GM12892 (cell line): ENCODE results near the gene YJEFN3.

Experiments used
- POLR2A ChIP-seq: IDR thresholded peaks from 2 replicates; pipeline ENCODE4 v1.6.1; 2011; ENCODE audit warnings: low read depth, low read length, control low read depth
- POLR2AphosphoS5 ChIP-seq: IDR thresholded peaks from 2 replicates; pipeline ENCODE4 v1.6.1; 2011; ENCODE audit warnings: low read depth, low read length, control low read depth
- TAF1 ChIP-seq: IDR thresholded peaks from 2 replicates; pipeline ENCODE4 v1.6.1; 2011; ENCODE audit warnings: low read depth, mild to moderate bottlenecking, control low read depth, low read length, borderline replicate concordance

DNA sequence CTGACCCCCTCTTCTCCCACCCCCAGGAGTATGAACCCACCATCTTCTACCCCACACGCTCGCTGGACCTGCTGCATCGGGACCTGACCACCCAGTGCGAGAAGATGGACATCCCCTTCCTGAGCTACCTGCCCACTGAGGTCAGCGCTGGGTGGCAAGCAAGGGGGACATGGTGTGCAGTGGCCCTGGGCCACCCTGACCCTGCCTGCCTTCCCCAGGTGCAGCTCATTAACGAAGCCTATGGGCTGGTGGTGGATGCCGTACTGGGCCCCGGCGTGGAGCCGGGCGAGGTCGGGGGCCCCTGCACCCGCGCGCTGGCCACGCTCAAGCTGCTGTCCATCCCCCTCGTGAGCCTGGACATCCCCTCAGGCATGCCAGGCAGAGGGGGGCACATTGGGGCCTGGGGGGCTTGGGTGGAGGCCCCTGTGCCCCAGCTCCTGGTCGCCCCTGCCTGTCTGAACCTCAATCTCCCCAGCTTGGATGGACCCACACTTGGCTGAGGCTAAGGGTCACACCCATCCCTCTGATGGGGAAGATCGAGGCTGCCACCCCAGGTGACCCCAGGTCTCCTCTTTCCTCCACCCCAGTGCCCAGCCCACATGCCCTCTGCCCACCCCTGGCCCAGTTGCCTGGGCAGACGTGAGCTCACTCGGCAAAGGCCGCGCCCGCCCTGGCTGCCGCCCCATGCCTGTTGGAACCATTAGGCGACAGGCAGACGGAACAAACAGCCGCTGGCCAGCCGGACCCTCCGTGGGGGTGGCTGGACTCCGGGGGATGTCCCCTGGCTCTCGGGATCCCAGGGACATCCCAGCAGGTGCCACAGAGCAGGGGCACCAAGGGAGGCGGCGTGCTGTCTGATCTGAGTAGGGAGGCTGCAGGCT, 6.8 kb downstream of the YJEFN3 start:
- TF ChIP-seq POLR2A: no peak
- TF ChIP-seq POLR2AphosphoS5: no peak
- no peak for TF ChIP-seq TAF1
